ENCODE results near the gene CHADL.

Gene CHADL

DNA sequence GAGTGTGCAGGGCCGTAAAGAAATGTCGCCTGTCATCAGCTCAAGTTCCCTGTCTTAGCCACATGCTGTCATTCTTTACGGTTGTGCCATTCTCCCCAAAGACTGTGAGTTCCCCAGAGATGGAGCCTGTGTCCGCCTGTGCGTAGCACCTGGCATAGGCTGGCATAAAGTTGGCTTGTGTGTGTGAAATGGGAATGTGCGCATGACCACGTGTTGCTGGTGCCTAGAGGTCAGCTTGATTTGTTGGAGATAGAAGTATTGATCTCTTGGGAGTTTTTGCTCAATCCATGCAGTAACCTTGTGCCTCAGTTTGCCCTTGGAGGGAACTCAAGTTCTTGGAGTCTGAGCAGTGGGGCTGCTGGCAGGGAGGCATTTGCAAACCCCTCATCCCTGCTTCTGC lies 9.4 kb downstream of the CHADL start:
- Histone ChIP-seq H3K4me3 (ENCODE audit: low read length, poor library complexity, severe bottlenecking) (no peak overlapping the region), H3K9me3 (ENCODE audit: insufficient read depth, low read depth, low read length) (no peaks in the 10 kb centered on the region), H3K9ac (ENCODE audit: low read depth, low read length, poor library complexity, severe bottlenecking) (no peak overlapping the region), H3K27me3 (ENCODE audit: insufficient read depth, low read length, poor library complexity, severe bottlenecking) (no peaks in the 10 kb centered on the region), H3F3A (ENCODE audit: low read depth) (no peaks in the 10 kb centered on the region), H3K36me3 (ENCODE audit: insufficient read depth, low read length) (no peaks in the 10 kb centered on the region; the same call in 1 of the 2 replicates), H3K9me2 (replicated peaks; ENCODE audit: low read depth, low read length) (no peaks in the 10 kb centered on the region), H3K4me1 (ENCODE audit: insufficient read depth, low read length, poor library complexity, severe bottlenecking) (no peaks in the 10 kb centered on the region), H3K79me2 (ENCODE audit: insufficient read depth, low read length) (no peaks in the 10 kb centered on the region), H2AFZ (ENCODE audit: low read length) (no peak overlapping the region), H4K20me1 (ENCODE audit: insufficient read depth, low read length, poor library complexity, severe bottlenecking) (no peaks in the 10 kb centered on the region), H3K4me2 (ENCODE audit: low read depth, low read length, poor library complexity, severe bottlenecking) (no peak overlapping the region)
- no peak for TF ChIP-seq EZH2phosphoT487 (IDR thresholded peaks at IDR 0.05; ENCODE audit: borderline replicate concordance)
- TF ChIP-seq, protein P1, sequence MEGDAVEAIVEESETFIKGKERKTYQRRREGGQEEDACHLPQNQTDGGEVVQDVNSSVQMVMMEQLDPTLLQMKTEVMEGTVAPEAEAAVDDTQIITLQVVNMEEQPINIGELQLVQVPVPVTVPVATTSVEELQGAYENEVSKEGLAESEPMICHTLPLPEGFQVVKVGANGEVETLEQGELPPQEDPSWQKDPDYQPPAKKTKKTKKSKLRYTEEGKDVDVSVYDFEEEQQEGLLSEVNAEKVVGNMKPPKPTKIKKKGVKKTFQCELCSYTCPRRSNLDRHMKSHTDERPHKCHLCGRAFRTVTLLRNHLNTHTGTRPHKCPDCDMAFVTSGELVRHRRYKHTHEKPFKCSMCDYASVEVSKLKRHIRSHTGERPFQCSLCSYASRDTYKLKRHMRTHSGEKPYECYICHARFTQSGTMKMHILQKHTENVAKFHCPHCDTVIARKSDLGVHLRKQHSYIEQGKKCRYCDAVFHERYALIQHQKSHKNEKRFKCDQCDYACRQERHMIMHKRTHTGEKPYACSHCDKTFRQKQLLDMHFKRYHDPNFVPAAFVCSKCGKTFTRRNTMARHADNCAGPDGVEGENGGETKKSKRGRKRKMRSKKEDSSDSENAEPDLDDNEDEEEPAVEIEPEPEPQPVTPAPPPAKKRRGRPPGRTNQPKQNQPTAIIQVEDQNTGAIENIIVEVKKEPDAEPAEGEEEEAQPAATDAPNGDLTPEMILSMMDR (conservative IDR thresholded peaks at IDR 0.05; ENCODE audit: low read length) = no peak

DNA sequence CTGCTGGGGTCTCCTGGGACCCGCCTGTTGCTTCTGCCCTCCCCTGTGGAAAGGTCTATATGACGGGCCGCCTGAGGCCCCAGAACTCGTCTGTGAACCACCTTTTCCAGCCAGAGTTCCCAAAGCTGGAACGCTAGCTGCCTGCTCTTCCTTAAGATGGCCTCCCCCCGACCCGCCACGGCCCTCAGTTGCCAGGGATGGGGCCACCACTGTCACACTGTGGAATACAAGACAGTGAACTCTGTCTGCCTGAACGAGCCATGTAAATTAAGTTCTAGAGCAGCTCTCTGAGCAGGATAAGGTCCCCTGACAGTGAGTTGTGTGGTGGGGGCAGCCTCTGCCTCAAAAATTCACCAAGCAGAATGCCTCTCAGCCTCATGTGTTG lies 10.3 kb downstream of the CHADL start:
- H3K4me3 ChIP-seq (ENCODE audit: low read length, poor library complexity, severe bottlenecking) = no peak overlapping the region
- H4K20me1 ChIP-seq (ENCODE audit: insufficient read depth, low read length, poor library complexity, severe bottlenecking) = no peaks in the 10 kb centered on the region
- H3K79me2 ChIP-seq (ENCODE audit: insufficient read depth, low read length) = no peaks in the 10 kb centered on the region
- TF ChIP-seq EZH2phosphoT487 (IDR thresholded peaks at IDR 0.05; ENCODE audit: borderline replicate concordance) = no peak
- TF ChIP-seq, protein P1 (conservative IDR thresholded peaks at IDR 0.05; ENCODE audit: low read length) = no peak
- no peaks in the 10 kb centered on the region for H3K27me3 ChIP-seq (ENCODE audit: insufficient read depth, low read length, poor library complexity, severe bottlenecking)
- no peaks in the 10 kb centered on the region for H3K9me2 ChIP-seq (replicated peaks; ENCODE audit: low read depth, low read length)
- no peaks in the 10 kb centered on the region for H3K4me1 ChIP-seq (ENCODE audit: insufficient read depth, low read length, poor library complexity, severe bottlenecking)
- no peaks in the 10 kb centered on the region for H3K9me3 ChIP-seq (ENCODE audit: insufficient read depth, low read depth, low read length)
- no peaks in the 10 kb centered on the region; the same call in 1 of the 2 replicates for H3K36me3 ChIP-seq (ENCODE audit: insufficient read depth, low read length)
- no peaks in the 10 kb centered on the region for H3F3A ChIP-seq (ENCODE audit: low read depth)
- H3K9ac ChIP-seq (ENCODE audit: low read depth, low read length, poor library complexity, severe bottlenecking) = no peak overlapping the region
- no peak overlapping the region for H2AFZ ChIP-seq (ENCODE audit: low read length)
- H3K4me2 ChIP-seq (ENCODE audit: low read depth, low read length, poor library complexity, severe bottlenecking) = no peak overlapping the region

DNA sequence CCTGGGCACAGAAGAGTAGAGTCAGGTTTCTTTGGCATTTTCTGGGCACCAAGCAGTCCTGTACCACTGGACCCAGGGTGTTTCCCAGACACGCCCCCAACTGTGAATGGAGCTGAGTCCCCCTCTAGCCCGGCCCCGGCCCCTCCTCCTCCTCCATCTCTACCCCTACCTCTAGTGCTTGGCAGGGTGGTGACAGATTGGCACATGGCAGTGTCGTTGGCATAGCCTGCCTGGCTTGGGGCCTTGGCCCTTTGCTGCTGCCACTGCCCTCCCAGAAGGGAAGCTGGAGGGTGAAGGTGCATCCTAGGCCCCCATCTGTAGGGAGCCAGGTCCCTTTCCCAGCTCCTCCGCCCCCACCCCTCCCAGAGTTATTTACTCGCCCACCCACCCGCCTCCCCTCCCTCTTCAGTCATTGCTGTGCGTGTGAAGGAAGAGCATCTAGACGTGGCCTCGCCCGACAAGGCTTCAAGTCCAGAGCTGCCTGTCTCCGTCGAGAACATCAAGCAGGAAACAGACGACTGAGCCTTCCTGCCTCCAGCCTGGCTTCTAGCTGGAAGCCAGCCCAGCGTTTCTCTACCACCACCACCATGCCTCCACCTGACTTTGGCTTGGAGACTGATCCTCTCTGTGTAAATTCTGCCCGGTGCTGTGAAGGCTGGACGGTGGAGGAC lies 10.9 kb downstream of the CHADL start:
- no peak overlapping the region for H3K9ac ChIP-seq (ENCODE audit: low read depth, low read length, poor library complexity, severe bottlenecking)
- no peak overlapping the region for H3K4me3 ChIP-seq (ENCODE audit: low read length, poor library complexity, severe bottlenecking)
- no peaks in the 10 kb centered on the region for H4K20me1 ChIP-seq (ENCODE audit: insufficient read depth, low read length, poor library complexity, severe bottlenecking)
- H2AFZ ChIP-seq (ENCODE audit: low read length) = no peak overlapping the region
- no peak overlapping the region for H3K4me2 ChIP-seq (ENCODE audit: low read depth, low read length, poor library complexity, severe bottlenecking)
- no peaks in the 10 kb centered on the region; the same call in 1 of the 2 replicates for H3K36me3 ChIP-seq (ENCODE audit: insufficient read depth, low read length)
- no peaks in the 10 kb centered on the region for H3K9me2 ChIP-seq (replicated peaks; ENCODE audit: low read depth, low read length)
- H3K9me3 ChIP-seq (ENCODE audit: insufficient read depth, low read depth, low read length) = no peaks in the 10 kb centered on the region
- no peaks in the 10 kb centered on the region for H3F3A ChIP-seq (ENCODE audit: low read depth)
- H3K79me2 ChIP-seq (ENCODE audit: insufficient read depth, low read length) = no peaks in the 10 kb centered on the region
- TF ChIP-seq EZH2phosphoT487 (IDR thresholded peaks at IDR 0.05; ENCODE audit: borderline replicate concordance) = no peak
- TF ChIP-seq, protein P1 (conservative IDR thresholded peaks at IDR 0.05; ENCODE audit: low read length) = no peak
- H3K27me3 ChIP-seq (ENCODE audit: insufficient read depth, low read length, poor library complexity, severe bottlenecking) = no peaks in the 10 kb centered on the region
- no peaks in the 10 kb centered on the region for H3K4me1 ChIP-seq (ENCODE audit: insufficient read depth, low read length, poor library complexity, severe bottlenecking)
